ENCODE results near the gene LCTL.

The LCTL gene

GRCh38 chr15:66573719-66574595, 8.2 kb upstream of the LCTL start:
- TF ChIP-seq RAD21 (IDR thresholded peaks at IDR 0.05; ENCODE audit: low read depth) (no peak), USF1 (IDR thresholded peaks at IDR 0.05) (no peak), YY1 (IDR thresholded peaks at IDR 0.05; ENCODE audit: low read depth) (no peak), TEAD4 (IDR thresholded peaks at IDR 0.05) (no peak), NFIC (IDR thresholded peaks at IDR 0.05) (no peak), CEBPB (IDR thresholded peaks at IDR 0.05) (no peak), TCF12 (IDR thresholded peaks at IDR 0.05; ENCODE audit: low read depth) (no peak), TAF1 (IDR thresholded peaks at IDR 0.05; ENCODE audit: low read depth) (no peak), MAX (IDR thresholded peaks at IDR 0.05) (no peak), EGR1 (IDR thresholded peaks at IDR 0.05) (no peak), FOXM1 (IDR thresholded peaks at IDR 0.05; ENCODE audit: borderline replicate concordance, low read depth) (no peak), CREB1 (IDR thresholded peaks at IDR 0.05; ENCODE audit: low read depth) (no peak), REST (IDR thresholded peaks at IDR 0.05; ENCODE audit: low read depth) (no peak), EP300 (IDR thresholded peaks at IDR 0.05; ENCODE audit: borderline replicate concordance) (no peak), ZBTB7A (IDR thresholded peaks at IDR 0.05; ENCODE audit: low read depth) (no peak)

- no peak for TF ChIP-seq ZBTB7A (IDR thresholded peaks at IDR 0.05; ENCODE audit: low read depth)
- TF ChIP-seq NFIC (IDR thresholded peaks at IDR 0.05), result no peak
- no peak for TF ChIP-seq TAF1 (IDR thresholded peaks at IDR 0.05; ENCODE audit: low read depth)
- TF ChIP-seq TEAD4 (IDR thresholded peaks at IDR 0.05), result no peak
- TF ChIP-seq CREB1 (IDR thresholded peaks at IDR 0.05; ENCODE audit: low read depth), result no peak
- TF ChIP-seq MAX (IDR thresholded peaks at IDR 0.05), result no peak
- no peak for TF ChIP-seq RAD21 (IDR thresholded peaks at IDR 0.05; ENCODE audit: low read depth)
- TF ChIP-seq CEBPB (IDR thresholded peaks at IDR 0.05), result no peak
Observed at GRCh38 chr15:66573348-66573718, 7.5 kb upstream of the LCTL start.

- TF ChIP-seq RAD21 (IDR thresholded peaks at IDR 0.05; ENCODE audit: low read depth), result no peak
- no peak for TF ChIP-seq USF1 (IDR thresholded peaks at IDR 0.05)
- TF ChIP-seq EGR1 (IDR thresholded peaks at IDR 0.05), result no peak
- TF ChIP-seq TAF1 (IDR thresholded peaks at IDR 0.05; ENCODE audit: low read depth), result no peak
- TF ChIP-seq ZBTB7A (IDR thresholded peaks at IDR 0.05; ENCODE audit: low read depth), result no peak
Observed at GRCh38 chr15:66572146-66572545, 6.3 kb upstream of the LCTL start.

GRCh38 chr15:66570842-66571478, 5.2 kb upstream of the LCTL start:
- no peak for TF ChIP-seq MAX (IDR thresholded peaks at IDR 0.05)
- TF ChIP-seq REST (IDR thresholded peaks at IDR 0.05; ENCODE audit: low read depth), result no peak
- TF ChIP-seq EGR1 (IDR thresholded peaks at IDR 0.05), result no peak
- no peak for TF ChIP-seq USF1 (IDR thresholded peaks at IDR 0.05)
- TF ChIP-seq EP300 (IDR thresholded peaks at IDR 0.05; ENCODE audit: borderline replicate concordance), result no peak
- no peak for TF ChIP-seq RAD21 (IDR thresholded peaks at IDR 0.05; ENCODE audit: low read depth)
- TF ChIP-seq CEBPB (IDR thresholded peaks at IDR 0.05), result no peak
- no peak for TF ChIP-seq TEAD4 (IDR thresholded peaks at IDR 0.05)
- TF ChIP-seq TCF12 (IDR thresholded peaks at IDR 0.05; ENCODE audit: low read depth), result no peak
- no peak for TF ChIP-seq NFIC (IDR thresholded peaks at IDR 0.05)
- no peak for TF ChIP-seq CREB1 (IDR thresholded peaks at IDR 0.05; ENCODE audit: low read depth)
- no peak for TF ChIP-seq ZBTB7A (IDR thresholded peaks at IDR 0.05; ENCODE audit: low read depth)
- TF ChIP-seq TAF1 (IDR thresholded peaks at IDR 0.05; ENCODE audit: low read depth), result no peak
- TF ChIP-seq FOXM1 (IDR thresholded peaks at IDR 0.05; ENCODE audit: borderline replicate concordance, low read depth), result no peak
- TF ChIP-seq YY1 (IDR thresholded peaks at IDR 0.05; ENCODE audit: low read depth), result no peak

- TF ChIP-seq CEBPB (IDR thresholded peaks at IDR 0.05) (no peak), USF1 (IDR thresholded peaks at IDR 0.05) (no peak), ZBTB7A (IDR thresholded peaks at IDR 0.05; ENCODE audit: low read depth) (no peak), CREB1 (IDR thresholded peaks at IDR 0.05; ENCODE audit: low read depth) (no peak), EP300 (IDR thresholded peaks at IDR 0.05; ENCODE audit: borderline replicate concordance) (no peak), EGR1 (IDR thresholded peaks at IDR 0.05) (no peak)
Observed at GRCh38 chr15:66570327-66570726, 4.5 kb upstream of the LCTL start.
